A549 (cell line): ENCODE results near the gene PHF24. TPM values are rescaled to one million over a fixed set of nuclear protein-coding genes. Genes with fewer than 3 reads are reported as not detected.

Source experiments
- ATAC-seq, 2 experiments: fragments of 200-7000 bp in 1 of 2; fragments of >200 bp in 1 of 2; cut with Nextera tagmentation in 1 of 2; cut with Tn5 transposase in 1 of 2; 3 replicates each; pipeline versions ENCODE4 v1.8.0 to v1.9.1; 2018 to 2020; ENCODE audit warnings: mild to moderate bottlenecking in 1 of 2, moderate library complexity in 1 of 2
- CTCF ChIA-PET: fragments of 300-600 bp; sonication (Branson Sonifier 250); formaldehyde crosslinking; extraction: SDS; loops from one replicate; lab custom pipeline; 2021; ENCODE audit warnings: antibody characterized with exemption, inconsistent platforms; lab: Yijun Ruan, JAX
- POLR2A ChIA-PET: fragments of 350-600 bp; formaldehyde crosslinking; extraction: SDS; loops from one replicate; lab custom pipeline; 2021; ENCODE audit warnings: antibody characterized with exemption, inconsistent platforms; lab: Yijun Ruan, JAX
- DNase-seq, 2 experiments: peaks; one replicate each; pipeline versions ENCODE4 v3.0.0 to v3.0.0-alpha.2; 2011 to 2016; ENCODE audit warnings: low read depth in 1 of 2, low spot score in 1 of 2
- FAIRE-seq: peaks from 2 replicates; lab custom pipeline; 2011; peaks lifted over from hg19 to GRCh38; lab: Jason Lieb, UNC
- H3K27ac ChIP-seq, 2 experiments: fragments of >200 bp; sonication (Bioruptor Twin); formaldehyde crosslinking; 3 replicates each; pipeline ENCODE4 v1.5.1; 2016 to 2017
- H3K4me1 ChIP-seq: fragments of >200 bp; sonication (Bioruptor Twin); formaldehyde crosslinking; 3 replicates; pipeline ENCODE4 v1.6.1; 2016
- H3K4me2 ChIP-seq: fragments of >200 bp; sonication (Bioruptor Twin); formaldehyde crosslinking; 3 replicates; pipeline ENCODE4 v1.6.1; 2016
- H3K4me3 ChIP-seq: fragments of >200 bp; sonication (Bioruptor Twin); formaldehyde crosslinking; 3 replicates; pipeline ENCODE4 v1.5.1; 2016
- H3K9me3 ChIP-seq: fragments of >200 bp; sonication (Bioruptor Twin); formaldehyde crosslinking; 3 replicates; pipeline ENCODE4 v1.6.1; 2016
- BHLHE40 ChIP-seq: IDR thresholded peaks from 2 replicates; pipeline ENCODE4 v1.6.1; 2012; ENCODE audit warnings: low read depth, low read length, inconsistent platforms
- CBX8 ChIP-seq: fragments of 200-600 bp; sonication (generic); IDR thresholded peaks from 2 replicates; pipeline ENCODE4 v1.6.1; 2016
- CEBPB ChIP-seq, 2 experiments: fragments of >200 bp in 1 of 2; sonication (Bioruptor Twin) in 1 of 2; formaldehyde crosslinking in 1 of 2; IDR thresholded peaks; 2 replicates each; pipeline ENCODE4 v1.6.1; 2012 to 2016
- CHD2 ChIP-seq: fragments of 150-350 bp; IDR thresholded peaks from 2 replicates; pipeline ENCODE4 v1.6.1; 2014; ENCODE audit warnings: low read length; ENCODE audit not compliant: partially characterized antibody
- ESRRA ChIP-seq: fragments of 150-350 bp; IDR thresholded peaks from 2 replicates; pipeline ENCODE4 v1.6.1; 2014; ENCODE audit warnings: mild to moderate bottlenecking, low read length, borderline replicate concordance
- FOSB ChIP-seq: fragments of 250-450 bp; sonication (Bioruptor Pico); IDR thresholded peaks from 2 replicates; pipeline ENCODE4 v1.5.0; 2020; ENCODE audit warnings: mild to moderate bottlenecking, moderate library complexity
- FOSL2 ChIP-seq, 2 experiments: fragments of 450-650 bp in 1 of 2; fragments of >200 bp in 1 of 2; sonication (Bioruptor Twin) in 1 of 2; formaldehyde crosslinking; IDR thresholded peaks; 2 replicates each; pipeline versions ENCODE4 v1.5.0 to v1.6.1; 2016 to 2020; ENCODE audit warnings: mild to moderate bottlenecking in 1 of 2, moderate library complexity in 1 of 2
- FOXS1 ChIP-seq: fragments of 250-450 bp; sonication (Bioruptor Pico); IDR thresholded peaks from 2 replicates; pipeline ENCODE4 v1.5.0; 2020; ENCODE audit warnings: mild to moderate bottlenecking, moderate library complexity
- GATA3 ChIP-seq: IDR thresholded peaks from 2 replicates; pipeline ENCODE4 v1.6.1; 2012; ENCODE audit warnings: borderline replicate concordance
- HDAC2 ChIP-seq: fragments of 200-600 bp; sonication (generic); IDR thresholded peaks from 2 replicates; pipeline ENCODE4 v1.6.1; 2016
- HOXB13 ChIP-seq: fragments of 250-450 bp; sonication (Bioruptor Pico); IDR thresholded peaks from 2 replicates; pipeline ENCODE4 v1.5.0; 2020; ENCODE audit warnings: low read depth, mild to moderate bottlenecking, moderate library complexity
- JUN ChIP-seq, 2 experiments: fragments of >200 bp; sonication (Bioruptor Twin); formaldehyde crosslinking; IDR thresholded peaks; 2 replicates in 1 of 2; 3 replicates in 1 of 2; pipeline ENCODE4 v1.6.1; 2016 to 2017
- MAFK ChIP-seq: fragments of 450-650 bp; IDR thresholded peaks from 2 replicates; pipeline ENCODE4 v1.6.1; 2014; ENCODE audit not compliant: partially characterized antibody
- NPAS2 ChIP-seq: fragments of 250-450 bp; sonication (Bioruptor Pico); IDR thresholded peaks from 2 replicates; pipeline ENCODE4 v1.8.0; 2022; ENCODE audit warnings: mild to moderate bottlenecking, moderate library complexity, borderline replicate concordance
- PBX3 ChIP-seq: IDR thresholded peaks from 2 replicates; pipeline ENCODE4 v1.6.1; 2012
- POLR2AphosphoS2 ChIP-seq: conservative IDR thresholded peaks from 2 replicates; pipeline ENCODE4 v1.6.1; 2012; ENCODE audit warnings: low read length, improper control_type of control experiment, inconsistent platforms
- RAD21 ChIP-seq, 2 experiments: fragments of >200 bp in 1 of 2; sonication (Bioruptor Twin) in 1 of 2; formaldehyde crosslinking in 1 of 2; IDR thresholded peaks in 1 of 2; conservative IDR thresholded peaks in 1 of 2; 2 replicates in 1 of 2; 3 replicates in 1 of 2; pipeline ENCODE4 v1.6.1; 2012 to 2018; ENCODE audit warnings: inconsistent platforms in 1 of 2
- TP53 ChIP-seq: fragments of 250-450 bp; sonication (Bioruptor Pico); IDR thresholded peaks from 2 replicates; pipeline ENCODE4 v1.5.0; 2021; ENCODE audit warnings: mild to moderate bottlenecking, moderate library complexity
- ZC3H11A ChIP-seq: fragments of 450-650 bp; IDR thresholded peaks from 2 replicates; pipeline ENCODE4 v1.6.1; 2014; ENCODE audit warnings: antibody characterized with exemption, mild to moderate bottlenecking
- ZFP36 ChIP-seq: fragments of 450-650 bp; IDR thresholded peaks from 2 replicates; pipeline ENCODE4 v1.6.1; 2014; ENCODE audit warnings: borderline replicate concordance; ENCODE audit not compliant: partially characterized antibody
- ZNF302 ChIP-seq: fragments of 250-450 bp; sonication (Bioruptor Pico); IDR thresholded peaks from 2 replicates; pipeline ENCODE4 v1.9.0; 2021; ENCODE audit warnings: inconsistent platforms, mild to moderate bottlenecking, moderate library complexity
- WGBS: methylation state at CpG from one replicate; pipeline ENCODE4 v1.1.6; 2017; ENCODE audit errors: missing lambda C conversion rate; 5-methylcytosine and 5-hydroxymethylcytosine counted together
- polyA plus RNA-seq, 4 experiments: library from polyadenylated mRNA; depleted of rRNA in 3 of 4; stranded (reverse); fragments of >200 nt; fragmentation: RNase III in 1 of 4; extraction: RNeasy Plus Mini Kit Qiagen cat#74134 plus additional on column Dnase treatment in 1 of 4; gene quantifications; 2 replicates in 3 of 4; 3 replicates in 1 of 4; pipeline ENCODE4 v1.2.3, GENCODE V29; 2011 to 2017
- TF ChIP-seq, protein P1 (sequence below): fragments of >200 bp; sonication (Bioruptor Twin); formaldehyde crosslinking; IDR thresholded peaks from 2 replicates; pipeline ENCODE4 v1.6.1; 2016
- TF ChIP-seq, protein P2 (sequence below): fragments of 450-650 bp; IDR thresholded peaks from 2 replicates; pipeline ENCODE4 v1.6.1; 2014; ENCODE audit warnings: antibody characterized with exemption
- TF ChIP-seq, protein P3 (sequence below): IDR thresholded peaks from 2 replicates; pipeline ENCODE4 v1.6.1; 2012
- TF ChIP-seq, protein P4 (sequence below): fragments of 150-350 bp; IDR thresholded peaks from 2 replicates; pipeline ENCODE4 v1.6.1; 2014; ENCODE audit warnings: low read depth, mild to moderate bottlenecking, low read length
- TF ChIP-seq, protein P5 (sequence below): fragments of >200 bp; sonication (Bioruptor Twin); formaldehyde crosslinking; IDR thresholded peaks from 3 replicates; pipeline ENCODE4 v1.6.1; 2016

PHF24 gene
- polyA plus RNA-seq, 2 of the 4 experiments (the other 2 are of a cell fraction) = not detected

DNA sequence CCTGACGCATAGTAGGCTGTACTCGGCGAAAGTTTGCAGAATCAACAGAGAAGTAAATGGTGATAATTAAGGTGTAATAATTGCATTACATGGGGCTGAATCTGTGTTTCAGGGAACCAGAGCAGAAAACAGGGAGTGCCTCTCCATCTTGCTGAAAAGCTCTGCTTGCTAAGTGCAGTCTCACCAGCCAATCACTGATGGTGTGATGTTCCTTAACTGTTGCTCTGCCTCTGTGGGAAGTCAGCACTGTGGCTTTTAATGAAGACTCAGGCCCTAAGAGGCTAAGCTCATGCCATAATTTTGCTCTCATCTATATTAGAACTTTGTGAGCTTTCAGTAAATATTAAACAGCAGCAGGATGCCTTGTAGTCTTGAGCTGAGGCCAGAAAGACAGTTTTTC lies 4.5 kb downstream of the PHF24 start:
- H3K4me1 ChIP-seq = peaks cover 2% of the 10 kb centered on the region; the same call in 1 of the 3 replicates
- ATAC-seq (no peak), FAIRE-seq (no peak), DNase-seq (no peak)
- H3K9me3 ChIP-seq = no peaks in the 10 kb centered on the region
- H3K27ac ChIP-seq = no peak overlapping the region
- H3K4me2 ChIP-seq = no peak overlapping the region
- ChIA-PET POLR2A (interaction anchor here (0.7 kb wide), 1 partner anchor 110 kb away, joined by 3 read pairs; the partner anchor contains the start of gene VCP), CTCF (interaction anchor here (0.7 to 3.8 kb wide), 9 partner anchors 9 to 221 kb away, joined by 3 to 26 read pairs (median 4); no protein-coding TSS in a partner anchor)
- TF ChIP-seq, protein P1, sequence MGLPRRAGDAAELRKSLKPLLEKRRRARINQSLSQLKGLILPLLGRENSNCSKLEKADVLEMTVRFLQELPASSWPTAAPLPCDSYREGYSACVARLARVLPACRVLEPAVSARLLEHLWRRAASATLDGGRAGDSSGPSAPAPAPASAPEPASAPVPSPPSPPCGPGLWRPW = no peak
- no peak for TF ChIP-seq HDAC2
- no peak for TF ChIP-seq ZFP36
- TF ChIP-seq FOSB = no peak
- no peak for TF ChIP-seq CHD2
- TF ChIP-seq CBX8 = no peak
- TF ChIP-seq MAFK = no peak
- TF ChIP-seq, protein P2, sequence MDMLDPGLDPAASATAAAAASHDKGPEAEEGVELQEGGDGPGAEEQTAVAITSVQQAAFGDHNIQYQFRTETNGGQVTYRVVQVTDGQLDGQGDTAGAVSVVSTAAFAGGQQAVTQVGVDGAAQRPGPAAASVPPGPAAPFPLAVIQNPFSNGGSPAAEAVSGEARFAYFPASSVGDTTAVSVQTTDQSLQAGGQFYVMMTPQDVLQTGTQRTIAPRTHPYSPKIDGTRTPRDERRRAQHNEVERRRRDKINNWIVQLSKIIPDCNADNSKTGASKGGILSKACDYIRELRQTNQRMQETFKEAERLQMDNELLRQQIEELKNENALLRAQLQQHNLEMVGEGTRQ = no peak
- no peak for TF ChIP-seq CEBPB (IDR thresholded peaks at IDR 0.05)
- no peak for TF ChIP-seq NPAS2 (CRISPR knock-in tag)
- TF ChIP-seq PBX3 = no peak
- TF ChIP-seq, protein P3, sequence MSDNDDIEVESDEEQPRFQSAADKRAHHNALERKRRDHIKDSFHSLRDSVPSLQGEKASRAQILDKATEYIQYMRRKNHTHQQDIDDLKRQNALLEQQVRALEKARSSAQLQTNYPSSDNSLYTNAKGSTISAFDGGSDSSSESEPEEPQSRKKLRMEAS = no peak
- no peak for TF ChIP-seq GATA3
- no peak for TF ChIP-seq BHLHE40
- TF ChIP-seq FOXS1 (CRISPR knock-in tag) = no peak
- TF ChIP-seq TP53 (CRISPR knock-in tag) = no peak
- TF ChIP-seq JUN (IDR thresholded peaks at IDR 0.05) = no peak
- WGBS = 70% methylated on average over 3 of the region's 3 CpGs
- H3K4me3 ChIP-seq = no peak overlapping the region

DNA sequence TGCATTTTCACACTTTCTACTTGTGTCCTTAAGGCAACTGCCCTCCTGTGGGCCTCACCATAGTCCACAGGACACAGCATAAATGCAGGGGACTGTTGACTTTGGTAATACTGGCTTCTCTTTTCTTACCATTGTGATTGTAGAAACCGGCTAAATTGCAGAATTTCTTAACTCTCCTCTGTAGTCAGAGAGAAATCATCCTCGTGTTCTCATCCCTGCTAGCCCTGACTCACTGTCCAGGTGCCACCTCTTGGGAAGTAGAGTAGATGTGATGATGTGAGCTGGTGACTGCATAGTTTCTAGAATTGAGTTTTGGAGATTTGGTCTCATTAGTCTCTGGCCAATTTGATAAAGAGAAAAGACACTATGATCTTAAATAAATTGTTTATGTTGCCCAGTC lies 5.5 kb downstream of the PHF24 start:
- no peak overlapping the region for H3K4me2 ChIP-seq
- DNase-seq (no peak), FAIRE-seq (no peak), ATAC-seq (no peak)
- H3K27ac ChIP-seq = no peak overlapping the region
- ChIA-PET CTCF (interaction anchor here (0.9 to 4.3 kb wide), 5 partner anchors 16 to 69 kb away, joined by 3 to 26 read pairs (median 4); no protein-coding TSS in a partner anchor), POLR2A (no interaction called here)
- TF ChIP-seq HOXB13 (no peak), ZC3H11A (no peak), ESRRA (no peak), PBX3 (no peak), POLR2AphosphoS2 (no peak), FOXS1 (CRISPR knock-in tag) (no peak), BHLHE40 (no peak), FOSL2 (IDR thresholded peaks at IDR 0.05) (no peak), FOSL2 (CRISPR knock-in tag; IDR thresholded peaks at IDR 0.05) (no peak), ZNF302 (no peak), GATA3 (no peak), RAD21 (conservative IDR thresholded peaks at IDR 0.05 in 1 of 2, IDR thresholded peaks at IDR 0.05 in 1 of 2) (no peak)
- TF ChIP-seq, protein P1 = no peak
- TF ChIP-seq, protein P4, sequence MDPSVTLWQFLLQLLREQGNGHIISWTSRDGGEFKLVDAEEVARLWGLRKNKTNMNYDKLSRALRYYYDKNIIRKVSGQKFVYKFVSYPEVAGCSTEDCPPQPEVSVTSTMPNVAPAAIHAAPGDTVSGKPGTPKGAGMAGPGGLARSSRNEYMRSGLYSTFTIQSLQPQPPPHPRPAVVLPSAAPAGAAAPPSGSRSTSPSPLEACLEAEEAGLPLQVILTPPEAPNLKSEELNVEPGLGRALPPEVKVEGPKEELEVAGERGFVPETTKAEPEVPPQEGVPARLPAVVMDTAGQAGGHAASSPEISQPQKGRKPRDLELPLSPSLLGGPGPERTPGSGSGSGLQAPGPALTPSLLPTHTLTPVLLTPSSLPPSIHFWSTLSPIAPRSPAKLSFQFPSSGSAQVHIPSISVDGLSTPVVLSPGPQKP = no peak
- TF ChIP-seq, protein P5, sequence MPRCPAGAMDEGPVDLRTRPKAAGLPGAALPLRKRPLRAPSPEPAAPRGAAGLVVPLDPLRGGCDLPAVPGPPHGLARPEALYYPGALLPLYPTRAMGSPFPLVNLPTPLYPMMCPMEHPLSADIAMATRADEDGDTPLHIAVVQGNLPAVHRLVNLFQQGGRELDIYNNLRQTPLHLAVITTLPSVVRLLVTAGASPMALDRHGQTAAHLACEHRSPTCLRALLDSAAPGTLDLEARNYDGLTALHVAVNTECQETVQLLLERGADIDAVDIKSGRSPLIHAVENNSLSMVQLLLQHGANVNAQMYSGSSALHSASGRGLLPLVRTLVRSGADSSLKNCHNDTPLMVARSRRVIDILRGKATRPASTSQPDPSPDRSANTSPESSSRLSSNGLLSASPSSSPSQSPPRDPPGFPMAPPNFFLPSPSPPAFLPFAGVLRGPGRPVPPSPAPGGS = no peak
- no peaks in the 10 kb centered on the region for H3K9me3 ChIP-seq
- H3K4me3 ChIP-seq = no peak overlapping the region
- H3K4me1 ChIP-seq = no peaks in the 10 kb centered on the region
- 15% methylated on average over 2 of the region's 2 CpGs for WGBS
